ENCODE data around the gene TSPAN17.

The TSPAN17 gene

DNA sequence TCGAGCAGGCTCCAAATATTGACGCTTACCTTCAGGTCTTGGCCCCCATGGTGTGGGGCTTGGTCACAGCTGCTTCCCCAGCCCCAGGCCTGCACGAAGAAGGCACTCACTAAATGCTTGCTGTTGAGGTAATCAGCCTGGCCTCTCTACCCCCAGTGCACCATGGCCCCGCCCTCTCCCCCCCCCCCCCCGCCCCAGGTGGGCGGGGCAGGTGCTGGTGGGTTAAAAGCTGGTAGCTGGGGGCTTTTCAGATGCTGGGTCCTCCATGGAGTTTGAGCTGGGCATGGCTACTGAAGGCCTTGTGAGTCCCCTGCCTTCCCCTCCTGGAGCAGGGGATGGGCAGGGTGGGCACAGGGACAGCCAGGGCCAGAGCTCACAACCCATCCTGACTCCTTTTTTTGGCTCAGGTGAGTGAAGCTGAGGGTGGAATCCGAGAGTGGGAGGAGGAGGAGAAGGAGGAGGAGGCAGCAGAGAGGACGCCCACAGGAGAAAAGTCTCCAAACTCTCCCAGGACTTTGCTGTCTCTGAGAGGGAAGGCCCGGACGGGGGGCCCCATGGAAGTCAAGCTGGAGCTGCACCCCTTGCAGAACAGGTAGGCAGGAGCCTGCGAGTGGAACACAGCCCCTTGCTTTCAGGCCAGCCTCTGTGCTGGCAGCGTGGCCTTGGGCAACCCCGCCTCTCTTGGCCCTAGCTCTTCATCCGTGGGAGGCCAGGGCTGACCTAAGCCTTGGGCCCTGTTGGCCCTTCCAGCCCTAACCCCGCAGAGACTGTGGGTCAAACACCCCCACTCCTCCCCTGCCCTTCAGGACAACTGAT is 4.4 kb upstream of the TSPAN17 start:
- DNase-seq (ENCODE audit: low spot score), result no peak

DNA sequence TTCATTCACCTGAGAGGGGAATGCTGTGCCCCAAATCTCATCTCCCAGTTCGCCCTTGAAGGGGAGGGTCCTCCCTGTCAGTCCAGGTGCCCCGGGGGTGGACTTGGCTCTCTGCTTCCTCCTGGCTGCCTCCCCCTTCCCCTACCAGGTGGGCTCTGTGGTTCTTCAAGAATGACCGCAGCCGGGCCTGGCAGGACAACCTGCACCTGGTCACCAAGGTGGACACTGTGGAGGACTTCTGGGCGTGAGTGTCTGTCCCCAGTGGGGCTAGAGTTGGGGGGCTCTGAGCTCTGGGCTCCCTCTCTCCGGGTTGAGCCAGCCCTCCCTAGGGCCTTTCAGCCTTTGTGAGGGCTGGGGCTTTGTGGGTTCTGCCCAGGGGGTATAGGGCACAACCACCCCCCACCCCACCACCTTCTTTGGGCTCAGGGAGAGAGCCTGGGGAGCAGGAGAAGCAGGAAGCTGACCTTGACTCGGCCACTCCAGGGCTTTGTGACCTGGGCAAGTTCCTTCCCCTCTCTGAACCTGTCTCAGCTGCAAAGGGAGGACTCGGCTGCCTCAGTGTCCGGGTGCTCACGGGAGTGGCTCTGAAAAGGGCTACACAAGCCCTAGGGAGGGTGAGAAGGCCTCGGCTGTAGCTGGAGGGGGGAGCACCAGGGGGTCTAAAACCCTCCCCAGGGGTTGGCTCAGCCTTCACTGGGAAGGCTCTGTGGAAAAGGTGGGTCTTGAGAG is 3.6 kb upstream of the TSPAN17 start:
- DNase-seq (ENCODE audit: low spot score), result no peak

DNA sequence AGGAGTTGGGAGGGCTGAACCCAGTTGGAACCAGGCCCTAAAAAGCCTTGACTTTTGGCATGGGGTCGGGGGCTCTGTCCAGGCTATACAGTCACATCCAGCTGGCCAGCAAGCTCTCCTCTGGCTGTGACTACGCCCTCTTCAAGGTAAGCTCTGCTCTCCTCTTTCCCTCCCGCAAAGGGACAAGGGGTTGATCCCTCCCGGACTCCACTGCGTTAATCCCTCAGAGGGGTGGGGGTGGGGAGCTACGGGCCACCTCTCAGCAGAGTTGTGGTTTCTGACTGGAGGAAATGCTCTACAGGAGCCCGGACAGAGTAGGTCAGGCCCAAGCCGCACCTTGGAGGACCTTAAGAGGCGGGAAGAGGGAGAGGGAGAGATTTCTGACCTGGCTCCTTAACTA is 3.0 kb upstream of the TSPAN17 start:
- no peak for DNase-seq (ENCODE audit: low spot score)

DNA sequence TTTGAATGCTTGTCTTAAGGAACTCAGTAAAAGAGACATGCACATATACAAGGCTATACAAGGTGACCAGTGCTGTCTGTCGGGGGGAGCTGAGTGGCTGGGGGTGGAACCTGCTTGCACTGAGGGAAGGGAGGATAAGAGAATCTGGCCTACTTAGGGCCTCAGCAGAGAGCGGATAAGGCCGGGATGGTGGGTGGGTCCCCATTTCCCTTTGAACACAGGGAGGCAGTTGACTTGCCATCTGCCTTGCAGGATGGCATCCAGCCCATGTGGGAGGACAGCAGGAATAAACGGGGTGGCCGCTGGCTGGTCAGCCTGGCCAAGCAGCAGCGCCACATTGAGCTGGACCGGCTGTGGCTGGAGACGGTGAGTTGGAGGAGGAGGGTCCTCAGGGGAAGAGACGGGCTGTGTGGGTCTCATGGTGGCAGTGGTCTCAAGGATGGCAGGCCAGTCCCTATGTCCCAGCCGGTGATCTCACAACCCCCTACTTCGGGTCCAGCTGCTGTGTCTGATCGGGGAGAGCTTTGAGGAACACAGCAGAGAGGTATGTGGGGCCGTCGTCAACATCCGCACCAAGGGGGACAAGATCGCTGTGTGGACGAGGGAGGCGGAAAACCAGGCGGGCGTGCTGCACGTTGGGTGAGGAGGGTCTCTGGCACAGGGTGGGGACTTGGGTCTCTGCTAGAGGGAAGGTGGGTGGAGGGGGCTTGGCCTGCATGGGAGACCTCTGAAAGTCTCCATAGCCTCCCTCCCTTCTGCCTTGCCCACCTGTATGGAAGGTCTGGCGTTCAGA is 2.2 kb upstream of the TSPAN17 start:
- DNase-seq (ENCODE audit: low spot score), result no peak

DNA sequence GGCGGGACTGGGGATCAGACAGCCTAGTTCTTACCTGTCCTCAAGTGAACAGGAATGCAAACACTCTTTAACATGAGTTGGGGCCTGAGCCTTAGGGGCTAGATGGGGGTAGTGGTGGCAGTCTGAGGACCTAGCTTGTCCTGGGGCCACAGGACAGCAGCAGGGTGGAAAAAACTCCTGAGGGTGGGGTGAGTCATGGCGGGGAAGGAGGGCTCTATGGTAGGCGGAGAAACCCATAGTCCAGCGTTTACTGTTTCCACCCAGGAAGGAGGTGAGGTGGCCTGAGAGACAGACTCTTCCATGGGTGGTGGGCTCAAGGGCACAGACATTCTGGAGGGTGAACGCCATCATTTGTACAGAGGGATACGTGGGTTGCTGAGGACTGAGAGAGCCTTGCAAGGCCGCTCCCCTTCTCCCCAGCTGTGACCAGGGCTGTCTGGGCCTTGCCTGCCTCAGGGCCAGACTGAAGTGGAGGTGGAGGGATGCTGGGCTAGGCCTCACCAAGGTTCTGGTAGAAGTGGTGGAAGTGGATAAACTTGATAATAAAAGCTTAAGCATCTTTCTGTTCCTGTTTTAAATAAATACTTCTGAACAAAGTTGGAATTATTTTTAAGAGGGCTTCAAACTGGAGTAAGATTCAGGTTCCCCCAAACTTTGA is 1.1 kb upstream of the TSPAN17 start:
- no peak for DNase-seq (ENCODE audit: low spot score)

DNA sequence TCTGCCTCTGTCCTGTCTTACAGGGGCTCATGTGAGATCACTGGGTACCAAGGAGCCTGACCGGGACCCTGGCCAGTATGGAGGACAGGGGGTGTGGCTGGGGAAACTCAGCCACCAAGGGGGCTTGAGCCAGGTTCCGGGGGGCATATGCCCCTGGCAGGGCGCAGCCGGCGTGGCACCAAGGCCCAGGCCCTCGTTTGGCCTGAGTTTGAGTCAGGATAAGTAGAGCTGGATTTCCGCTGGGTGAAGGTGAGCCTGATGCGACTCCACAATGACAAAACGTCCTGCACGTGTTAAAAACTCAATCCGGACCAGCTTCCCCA is 616 bp upstream of the TSPAN17 start:
- DNase-seq (ENCODE audit: low spot score), result no peak

DNA sequence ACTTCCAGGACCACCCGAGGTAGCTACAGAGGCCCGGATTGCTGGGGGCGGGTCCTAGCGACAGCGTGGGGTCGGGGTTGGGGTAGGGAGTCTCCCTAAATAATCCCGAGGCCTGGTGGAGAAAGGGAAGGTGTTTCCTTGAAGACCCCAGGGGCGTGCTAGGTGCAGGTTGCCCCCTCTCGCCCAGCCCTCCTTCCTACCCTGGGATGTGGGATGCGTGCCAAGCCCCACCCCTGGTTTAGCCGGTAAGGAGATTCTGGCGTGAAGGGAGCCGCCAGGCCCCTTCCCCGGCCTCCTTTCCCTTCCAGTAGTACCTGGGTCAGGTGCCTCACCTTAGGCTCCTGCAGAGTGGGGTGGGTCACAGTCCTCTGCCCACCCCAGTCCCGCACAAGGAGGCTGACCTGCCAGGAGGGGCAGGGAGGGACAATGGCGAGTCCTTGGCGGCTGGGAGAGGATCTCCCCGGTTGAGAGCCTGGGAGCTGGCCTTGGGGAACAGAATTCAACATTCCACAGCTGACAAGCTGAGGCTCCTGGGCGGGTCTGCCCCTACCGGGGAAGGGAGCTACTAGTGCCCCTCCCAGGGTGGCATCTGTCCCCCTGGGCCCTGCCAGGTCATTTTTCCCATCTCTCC is 674 bp downstream of the TSPAN17 start:
- DNase-seq (ENCODE audit: low spot score), result peak; percentile 76

DNA sequence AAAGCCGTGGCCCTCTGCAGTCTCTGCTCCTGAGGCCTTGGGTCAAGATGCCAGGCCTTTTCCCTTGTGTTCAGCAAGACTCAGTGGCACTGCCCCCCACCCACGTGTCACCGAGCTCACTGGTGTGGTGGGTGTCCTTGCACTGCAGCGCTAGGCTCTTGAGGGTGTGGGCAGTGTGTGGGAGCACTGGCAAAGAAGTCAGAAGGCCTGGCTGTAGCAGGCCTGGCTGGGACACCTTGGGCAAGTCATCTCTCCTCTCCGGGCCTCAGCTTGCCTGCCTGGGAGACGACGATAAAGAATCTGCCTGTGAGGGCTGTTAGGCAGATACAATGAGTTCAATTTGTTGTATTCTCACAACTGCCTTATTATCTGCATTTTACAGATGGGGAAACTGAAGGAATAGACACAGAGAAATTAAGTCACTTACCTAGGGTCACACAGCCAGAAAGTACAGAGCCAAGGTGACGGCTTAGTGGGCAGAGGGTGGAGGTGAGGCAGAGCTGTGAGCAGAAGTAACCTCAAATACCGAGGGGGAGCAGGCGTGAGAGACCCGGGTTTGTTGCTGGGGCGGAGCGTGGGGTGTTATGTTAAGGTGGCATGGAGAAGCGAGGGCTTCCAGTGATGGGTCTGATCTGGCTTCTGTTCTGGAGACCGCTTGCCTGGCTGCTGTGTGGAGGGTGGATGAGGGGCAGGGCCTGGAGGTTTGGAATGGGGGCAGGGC is 1.4 kb downstream of the TSPAN17 start:
- no peak for DNase-seq (ENCODE audit: low spot score)

DNA sequence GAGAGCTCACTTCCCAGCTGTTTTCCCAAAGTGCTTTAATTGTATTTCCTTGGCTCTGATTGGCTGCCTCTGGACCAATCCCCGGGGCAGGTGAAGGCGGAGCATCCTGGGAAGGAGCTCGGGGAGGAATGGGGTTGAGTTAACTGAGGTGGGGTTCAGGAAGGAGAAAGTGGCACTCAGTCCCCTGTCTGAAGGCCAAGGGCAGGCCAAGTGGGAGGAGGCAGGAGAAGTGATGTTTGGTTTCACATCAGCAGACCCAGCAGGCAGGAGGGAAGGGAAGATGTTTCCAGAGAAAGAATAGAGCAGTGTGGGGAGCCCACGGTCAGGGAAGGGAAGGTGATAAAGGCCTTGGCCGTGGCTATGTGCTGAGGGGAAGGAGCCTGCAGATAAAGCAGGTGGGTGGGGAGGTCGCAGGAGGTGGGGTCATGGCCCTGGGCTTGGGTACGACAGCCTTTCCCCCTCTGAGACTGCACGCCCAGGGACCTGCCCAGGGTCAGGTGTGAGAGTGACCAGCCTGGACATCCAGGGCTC is 3.1 kb downstream of the TSPAN17 start:
- no peak for DNase-seq (ENCODE audit: low spot score)

DNA sequence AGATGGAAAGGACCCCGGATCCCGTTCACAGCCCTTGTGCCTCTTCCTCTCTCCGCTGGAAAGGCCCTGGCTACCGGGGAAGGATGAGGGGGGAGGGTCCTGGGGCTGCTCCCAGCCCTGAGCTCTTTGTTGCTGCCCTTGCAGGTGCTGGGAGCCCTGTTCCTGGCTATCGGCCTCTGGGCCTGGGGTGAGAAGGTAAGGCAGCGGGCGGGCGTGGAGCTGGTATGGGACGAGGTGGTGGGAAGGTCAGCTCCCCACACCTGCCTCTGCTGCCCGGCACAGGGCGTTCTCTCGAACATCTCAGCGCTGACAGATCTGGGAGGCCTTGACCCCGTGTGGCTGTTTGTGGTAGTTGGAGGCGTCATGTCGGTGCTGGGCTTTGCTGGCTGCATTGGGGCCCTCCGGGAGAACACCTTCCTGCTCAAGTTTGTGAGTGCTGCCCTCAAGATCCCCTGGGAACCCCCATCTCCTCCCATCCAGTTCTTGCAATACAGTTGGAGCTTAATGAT is 4.2 kb downstream of the TSPAN17 start:
- DNase-seq (ENCODE audit: low spot score), result no peak

DNA sequence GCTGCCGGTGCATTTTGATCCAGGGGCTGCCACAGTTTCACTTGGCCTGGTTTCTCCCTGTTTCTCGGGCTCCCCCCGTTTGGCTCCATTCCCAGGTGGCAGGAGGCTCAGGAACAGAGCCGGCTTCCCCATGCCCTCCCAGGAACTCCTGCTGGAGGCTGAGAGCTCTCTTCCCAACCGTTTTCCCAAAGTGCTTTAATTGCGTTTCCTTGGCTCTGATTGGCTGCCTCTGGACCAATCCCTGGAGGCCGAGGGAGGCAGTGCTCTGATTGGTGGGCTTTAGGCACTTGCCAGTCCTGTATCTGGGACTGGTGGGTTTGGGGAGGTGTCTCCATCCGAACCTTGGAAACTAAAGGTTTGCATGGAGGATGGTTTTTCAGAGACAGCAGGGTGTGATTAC is 4.9 kb downstream of the TSPAN17 start:
- no peak for DNase-seq (ENCODE audit: low spot score)

DNA sequence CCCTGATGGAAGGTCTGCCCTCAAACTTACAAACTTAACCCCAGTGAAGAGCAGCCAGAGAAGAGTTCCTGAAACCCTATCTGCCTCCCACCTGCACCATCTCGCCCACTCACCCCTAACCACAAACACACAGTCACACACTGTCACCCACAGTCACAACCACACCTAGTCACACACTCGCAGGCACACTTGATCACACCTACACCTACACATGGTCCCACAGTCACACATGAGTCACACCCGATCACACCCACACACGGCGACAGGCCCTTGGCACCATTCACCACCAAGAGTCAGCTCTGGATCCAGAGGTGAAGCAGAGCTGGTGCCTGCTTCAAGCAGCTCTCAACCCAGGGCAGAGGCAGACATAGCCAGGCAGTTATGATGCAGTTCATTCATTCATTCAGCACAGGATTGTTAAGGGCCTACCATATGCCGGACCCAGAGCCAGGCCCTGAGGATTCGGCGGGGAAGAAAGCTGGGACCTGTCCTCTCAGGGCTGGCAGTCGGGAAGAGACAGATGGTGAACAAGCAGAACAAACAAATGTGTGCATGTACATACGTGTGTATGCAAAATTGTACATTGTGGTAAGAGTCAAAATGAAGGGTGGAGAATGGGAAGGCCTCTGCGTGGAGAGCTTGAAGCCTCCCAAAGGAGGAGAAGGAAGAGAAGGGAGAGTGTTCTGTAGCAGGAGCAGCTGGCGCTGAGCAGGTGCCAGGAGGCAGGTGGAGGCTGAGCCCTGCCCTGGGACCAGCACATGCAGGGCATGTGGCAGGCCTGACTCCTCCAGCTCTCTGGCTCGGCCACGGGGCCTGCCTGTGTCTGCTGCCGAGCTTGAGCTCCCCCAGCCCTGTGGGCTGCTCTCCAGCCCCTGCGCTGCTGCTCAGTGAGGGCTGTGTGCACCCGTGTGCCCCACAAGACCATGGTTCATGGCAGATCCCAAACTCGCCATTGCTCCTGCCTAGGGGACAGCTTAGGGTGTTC is 6.4 kb downstream of the TSPAN17 start:
- DNase-seq (ENCODE audit: low spot score), result no peak

DNA sequence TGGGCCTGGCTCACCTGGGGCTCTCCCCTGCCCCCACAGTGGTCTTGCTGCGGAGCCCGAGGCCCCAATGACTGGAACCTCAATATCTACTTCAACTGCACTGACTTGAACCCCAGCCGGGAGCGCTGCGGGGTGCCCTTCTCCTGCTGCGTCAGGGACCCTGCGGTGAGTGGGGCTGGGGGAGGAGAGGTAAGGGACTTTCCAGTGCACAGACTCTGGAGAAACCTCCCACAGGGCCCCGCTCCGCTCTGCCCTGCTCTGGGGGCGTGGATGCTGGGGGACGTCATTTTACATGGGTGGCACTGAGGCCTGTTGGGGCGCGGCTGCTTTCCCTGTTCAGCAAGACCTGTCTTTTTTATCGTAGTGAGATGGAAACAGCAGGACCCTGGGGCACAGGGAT is 7.6 kb downstream of the TSPAN17 start:
- no peak for DNase-seq (ENCODE audit: low spot score)

DNA sequence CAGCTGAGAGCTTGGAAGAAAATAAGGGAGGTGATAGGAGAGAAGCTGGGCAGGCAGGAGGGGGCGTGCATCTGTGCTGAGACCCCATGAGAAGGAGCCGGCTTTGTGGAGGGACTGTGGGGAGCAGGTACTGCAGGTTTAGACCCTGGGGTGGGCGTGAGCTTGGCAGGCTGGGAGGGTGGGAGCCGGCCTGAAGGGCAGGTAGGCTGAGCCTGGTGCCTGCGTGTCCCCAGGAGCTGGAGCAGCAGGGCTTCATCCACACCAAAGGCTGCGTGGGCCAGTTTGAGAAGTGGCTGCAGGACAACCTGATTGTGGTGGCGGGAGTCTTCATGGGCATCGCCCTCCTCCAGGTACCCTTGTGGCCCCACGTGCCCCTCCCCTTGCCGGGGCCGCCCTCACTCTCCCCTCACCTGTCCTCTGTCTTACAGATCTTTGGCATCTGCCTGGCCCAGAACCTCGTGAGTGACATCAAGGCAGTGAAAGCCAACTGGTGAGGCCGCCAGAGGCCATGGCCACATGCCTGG is 9.2 kb downstream of the TSPAN17 start:
- no peak for DNase-seq (ENCODE audit: low spot score)

DNA sequence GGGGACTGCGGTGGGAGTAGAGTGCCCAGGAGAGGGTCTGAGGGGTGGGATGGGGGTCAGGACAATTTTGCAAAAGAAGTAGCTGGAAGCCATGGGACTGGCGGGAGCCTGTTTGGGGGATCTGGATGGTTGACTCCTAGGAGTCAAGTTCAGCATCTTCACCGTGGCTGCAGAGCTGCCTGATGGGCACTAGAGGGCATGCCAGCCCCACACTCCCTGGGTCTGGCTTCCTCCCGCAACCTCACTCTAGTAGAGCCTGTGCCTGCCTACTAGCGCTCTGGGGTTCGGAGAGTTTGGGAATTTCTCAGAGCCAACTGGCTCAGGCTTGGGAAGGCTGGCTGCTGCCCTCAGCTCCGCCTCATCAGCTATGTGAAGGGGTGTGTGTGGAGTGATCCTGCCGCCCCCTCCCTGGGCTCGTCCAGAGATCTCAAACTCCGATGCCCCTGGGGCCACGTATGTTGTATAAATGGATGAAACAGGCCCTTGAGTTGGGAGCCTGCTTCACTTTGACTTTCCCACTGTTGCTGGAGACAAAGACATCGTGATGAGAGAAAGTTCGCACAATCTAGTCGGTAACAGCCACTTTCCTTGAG is 10.8 kb downstream of the TSPAN17 start:
- peak; percentile 91 for DNase-seq (ENCODE audit: low spot score)

DNA sequence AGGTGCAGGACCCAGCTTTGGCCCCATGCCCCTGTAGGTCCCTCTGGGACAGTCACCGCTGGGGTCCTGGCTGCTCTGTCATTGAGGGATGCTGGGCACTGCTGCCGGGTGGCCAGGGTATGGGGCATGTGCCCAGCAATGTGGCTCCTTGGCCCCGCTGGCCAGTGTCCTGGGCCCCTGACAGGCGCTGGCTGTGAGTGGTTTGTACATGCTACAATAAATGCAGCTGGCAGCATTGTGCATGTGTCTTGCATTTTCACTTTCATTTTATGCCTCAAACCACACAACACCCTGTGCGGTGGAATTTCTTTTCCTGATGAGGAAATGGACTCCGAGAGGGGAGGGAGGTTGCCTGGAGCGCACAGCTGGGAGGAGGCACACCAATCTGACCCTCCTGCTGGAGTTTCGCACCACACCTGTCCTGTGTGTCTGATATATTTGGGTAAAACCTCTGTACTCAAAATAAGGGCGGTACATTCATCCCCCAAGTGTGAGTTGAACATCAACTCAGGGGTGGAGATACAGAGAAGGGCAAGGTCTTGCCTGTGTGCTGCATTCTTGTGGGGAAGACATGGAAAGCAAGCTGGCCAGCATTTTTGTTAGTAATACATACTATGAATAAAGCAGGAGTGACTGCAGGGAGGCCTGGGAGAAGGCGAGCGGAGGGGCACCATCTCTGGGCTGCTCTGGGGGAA is 11.7 kb downstream of the TSPAN17 start:
- DNase-seq (ENCODE audit: low spot score), result no peak

DNA sequence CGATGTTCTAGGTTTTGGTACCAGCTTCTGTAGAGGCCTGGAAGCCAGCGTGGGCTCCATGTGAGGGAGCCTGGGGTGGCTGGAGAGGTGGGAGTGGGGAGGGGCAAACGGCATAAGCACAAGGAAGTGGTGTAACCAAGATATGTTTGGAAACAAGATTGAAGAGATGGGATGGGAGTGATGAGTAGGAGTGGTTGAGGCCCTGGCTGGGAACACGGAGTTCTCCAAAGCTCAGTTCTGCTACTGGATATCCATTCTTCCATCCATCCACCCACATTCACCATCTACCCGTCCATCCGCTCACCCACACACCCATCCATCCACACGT is 12.2 kb downstream of the TSPAN17 start:
- DNase-seq (ENCODE audit: low spot score), result no peak

DNA sequence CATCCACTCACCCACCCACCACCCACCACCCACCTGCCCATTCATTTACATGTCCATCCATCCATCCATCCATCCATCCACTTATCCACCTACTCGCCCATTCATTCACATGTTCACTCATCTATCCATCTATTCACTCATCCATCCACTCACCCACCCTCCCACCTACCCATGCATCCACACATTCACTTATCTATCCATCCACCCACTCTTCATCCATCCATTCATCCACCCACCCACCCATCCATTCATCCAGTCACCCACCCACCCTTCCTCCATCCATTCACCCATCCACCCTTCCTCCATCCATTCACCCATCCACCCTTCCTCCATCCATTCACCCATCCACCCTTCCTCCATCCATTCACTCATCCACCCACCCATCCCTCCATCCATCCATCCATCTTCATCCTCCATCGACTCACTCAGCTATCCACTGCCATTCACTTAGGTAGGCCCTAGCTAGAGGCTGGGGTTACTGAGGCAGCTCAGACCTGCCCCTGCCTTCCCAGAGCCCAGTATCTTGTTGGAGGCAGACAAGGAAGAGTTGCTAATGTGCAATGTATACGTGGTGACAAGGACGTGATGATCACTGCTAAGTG is 12.7 kb downstream of the TSPAN17 start:
- no peak for DNase-seq (ENCODE audit: low spot score)

All from HuH-7.5 (cell line).